Erythroblast (primary cell): ENCODE results near the gene PSMG1.

Experiments
- GATA1 ChIP-seq: IDR thresholded peaks from 2 replicates; pipeline ENCODE4 v1.6.1; 2011; ENCODE audit warnings: low read depth, mild to moderate bottlenecking, control low read depth, low read length, moderate library complexity
- POLR2A ChIP-seq: IDR thresholded peaks from 2 replicates; pipeline ENCODE4 v1.6.1; 2011; ENCODE audit warnings: mild to moderate bottlenecking, low read length

DNA sequence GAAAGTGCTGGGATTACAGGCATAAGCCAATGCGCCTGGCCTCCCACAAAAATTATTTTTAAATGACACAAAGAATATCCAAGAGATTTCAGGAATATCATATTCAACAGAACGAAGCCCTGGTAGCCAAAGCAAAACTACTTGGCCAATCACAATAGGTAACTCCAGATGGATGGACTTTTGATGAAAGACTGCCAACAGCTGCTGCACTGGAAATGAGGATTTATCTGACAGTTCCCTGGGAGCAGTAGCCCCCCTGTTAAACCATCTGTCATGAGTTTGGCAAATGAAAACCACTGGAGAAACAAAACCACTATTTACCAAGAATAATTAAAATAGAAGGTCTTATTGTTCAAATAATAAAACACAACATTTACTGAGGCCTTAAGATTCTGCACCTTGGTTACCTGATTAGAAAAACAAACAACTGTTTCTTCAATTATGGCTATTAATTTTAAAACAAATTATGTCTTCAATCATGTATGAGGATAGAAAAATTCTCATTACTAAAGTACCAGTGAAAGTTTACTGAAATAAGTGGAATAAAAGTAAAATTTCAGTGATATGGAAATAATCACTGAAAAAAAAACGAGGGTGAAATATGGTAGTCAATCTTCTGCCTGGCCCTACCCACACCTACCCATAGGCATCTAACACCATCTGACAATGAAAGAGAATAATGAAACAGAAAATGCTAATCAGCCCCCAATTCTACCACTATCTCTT lies 34.3 kb upstream of the PSMG1 start:
- TF ChIP-seq POLR2A: no peak
- no peak for TF ChIP-seq GATA1
